ENCODE measurements around the gene STK24. TPM values are rescaled to one million over a fixed set of nuclear protein-coding genes. Genes with fewer than 3 reads are reported as not detected.
"Not testable (repeated sequence)": the region's sequence is repeated elsewhere in the genome, so short reads cannot be mapped to it uniquely, and the experiment has no call there.

STK24 gene
- polyA plus RNA-seq, 1 of the 3 experiments (the other 2 are of a cell fraction): 30.5 TPM

DNA sequence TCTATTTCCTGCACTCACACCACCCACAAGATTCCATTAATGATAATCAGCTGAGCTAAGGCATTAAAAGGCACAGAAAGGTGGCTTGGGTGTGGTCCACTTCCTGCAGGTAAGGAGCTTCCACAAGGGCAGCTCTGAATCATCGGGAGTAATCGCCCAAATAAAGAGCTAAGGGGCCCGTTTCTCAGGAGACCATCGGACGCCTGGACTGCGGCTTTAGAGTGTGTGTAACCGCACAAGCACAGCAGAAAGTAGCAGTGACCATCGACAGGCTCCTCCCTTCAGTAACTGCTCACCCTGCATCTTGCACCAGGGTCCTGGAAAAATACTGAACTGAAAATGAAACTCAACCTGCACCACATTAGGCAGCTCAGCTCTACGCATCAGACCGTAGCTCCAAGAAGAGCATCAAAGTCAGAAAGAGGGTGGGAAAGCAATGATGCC, 6.0 kb downstream of the STK24 start:
- H3K27me3 ChIP-seq (ENCODE audit: insufficient read depth): no peaks in the 10 kb centered on the region
- H3K4me2 ChIP-seq: peak overlapping the region; percentile 58; the same call in 1 of the 2 replicates
- H3K9me3 ChIP-seq: no peaks in the 10 kb centered on the region
- TF ChIP-seq, protein P1, sequence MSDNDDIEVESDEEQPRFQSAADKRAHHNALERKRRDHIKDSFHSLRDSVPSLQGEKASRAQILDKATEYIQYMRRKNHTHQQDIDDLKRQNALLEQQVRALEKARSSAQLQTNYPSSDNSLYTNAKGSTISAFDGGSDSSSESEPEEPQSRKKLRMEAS (IDR thresholded peaks at IDR 0.05; ENCODE audit: low read depth): no peak
- TF ChIP-seq TCF12 (IDR thresholded peaks at IDR 0.05) (no peak), SMC3 (IDR thresholded peaks at IDR 0.05; ENCODE audit: low read depth, low read length) (no peak), YY1 (IDR thresholded peaks at IDR 0.05; ENCODE audit: low read depth) (no peak), SIN3A (IDR thresholded peaks at IDR 0.05; ENCODE audit: borderline replicate concordance, low read depth, low read length) (no peak), RFX5 (IDR thresholded peaks at IDR 0.05; ENCODE audit: low read length) (no peak), MEF2A (IDR thresholded peaks at IDR 0.05; ENCODE audit: borderline replicate concordance, low read depth) (no peak)
- TF ChIP-seq, protein P2, sequence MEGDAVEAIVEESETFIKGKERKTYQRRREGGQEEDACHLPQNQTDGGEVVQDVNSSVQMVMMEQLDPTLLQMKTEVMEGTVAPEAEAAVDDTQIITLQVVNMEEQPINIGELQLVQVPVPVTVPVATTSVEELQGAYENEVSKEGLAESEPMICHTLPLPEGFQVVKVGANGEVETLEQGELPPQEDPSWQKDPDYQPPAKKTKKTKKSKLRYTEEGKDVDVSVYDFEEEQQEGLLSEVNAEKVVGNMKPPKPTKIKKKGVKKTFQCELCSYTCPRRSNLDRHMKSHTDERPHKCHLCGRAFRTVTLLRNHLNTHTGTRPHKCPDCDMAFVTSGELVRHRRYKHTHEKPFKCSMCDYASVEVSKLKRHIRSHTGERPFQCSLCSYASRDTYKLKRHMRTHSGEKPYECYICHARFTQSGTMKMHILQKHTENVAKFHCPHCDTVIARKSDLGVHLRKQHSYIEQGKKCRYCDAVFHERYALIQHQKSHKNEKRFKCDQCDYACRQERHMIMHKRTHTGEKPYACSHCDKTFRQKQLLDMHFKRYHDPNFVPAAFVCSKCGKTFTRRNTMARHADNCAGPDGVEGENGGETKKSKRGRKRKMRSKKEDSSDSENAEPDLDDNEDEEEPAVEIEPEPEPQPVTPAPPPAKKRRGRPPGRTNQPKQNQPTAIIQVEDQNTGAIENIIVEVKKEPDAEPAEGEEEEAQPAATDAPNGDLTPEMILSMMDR (IDR thresholded peaks at IDR 0.05): no peak
- no peak overlapping the region for H3K4me3 ChIP-seq (ENCODE audit: low read depth in 2 of 2, low read length in 1 of 2)
- no peak overlapping the region for H2AFZ ChIP-seq (ENCODE audit: low read depth)
- CTCF ChIA-PET: interaction anchor here (1.3 kb wide), 1 partner anchor 125 kb away, joined by 3 read pairs; no protein-coding TSS in a partner anchor
- peaks cover 95% of the 10 kb centered on the region for H4K20me1 ChIP-seq (ENCODE audit: insufficient read depth)
- no peaks in the 10 kb centered on the region for H3K9me2 ChIP-seq
- peaks cover 38 to 44% of the 10 kb centered on the region in 2 experiments for H3K4me1 ChIP-seq (ENCODE audit: control insufficient read depth in 1 of 2, insufficient read depth in 2 of 2, low read depth in 1 of 2, low read length in 1 of 2)
- DNase-seq: no peak
- H3K27ac ChIP-seq (ENCODE audit: low read depth in 2 of 2, low read length in 1 of 2): no peak overlapping the region; a peak in 2 of 4 replicates
- H3F3A ChIP-seq (replicated peaks; ENCODE audit: insufficient read depth): no peaks in the 10 kb centered on the region
- H3K36me3 ChIP-seq (replicated peaks in 1 of 2; ENCODE audit: control insufficient read depth in 1 of 2, insufficient read depth in 2 of 2, low read length in 1 of 2): peaks cover 0 to 5% of the 10 kb centered on the region in 2 experiments
- WGBS (ENCODE audit: low lambda C conversion rate): 82% methylated on average over 7 of the region's 10 CpGs
- POLR2A ChIA-PET: no interaction called here
- H3K79me2 ChIP-seq (ENCODE audit: insufficient read depth): peaks cover 100% of the 10 kb centered on the region
- no peak overlapping the region for H3K9ac ChIP-seq

DNA sequence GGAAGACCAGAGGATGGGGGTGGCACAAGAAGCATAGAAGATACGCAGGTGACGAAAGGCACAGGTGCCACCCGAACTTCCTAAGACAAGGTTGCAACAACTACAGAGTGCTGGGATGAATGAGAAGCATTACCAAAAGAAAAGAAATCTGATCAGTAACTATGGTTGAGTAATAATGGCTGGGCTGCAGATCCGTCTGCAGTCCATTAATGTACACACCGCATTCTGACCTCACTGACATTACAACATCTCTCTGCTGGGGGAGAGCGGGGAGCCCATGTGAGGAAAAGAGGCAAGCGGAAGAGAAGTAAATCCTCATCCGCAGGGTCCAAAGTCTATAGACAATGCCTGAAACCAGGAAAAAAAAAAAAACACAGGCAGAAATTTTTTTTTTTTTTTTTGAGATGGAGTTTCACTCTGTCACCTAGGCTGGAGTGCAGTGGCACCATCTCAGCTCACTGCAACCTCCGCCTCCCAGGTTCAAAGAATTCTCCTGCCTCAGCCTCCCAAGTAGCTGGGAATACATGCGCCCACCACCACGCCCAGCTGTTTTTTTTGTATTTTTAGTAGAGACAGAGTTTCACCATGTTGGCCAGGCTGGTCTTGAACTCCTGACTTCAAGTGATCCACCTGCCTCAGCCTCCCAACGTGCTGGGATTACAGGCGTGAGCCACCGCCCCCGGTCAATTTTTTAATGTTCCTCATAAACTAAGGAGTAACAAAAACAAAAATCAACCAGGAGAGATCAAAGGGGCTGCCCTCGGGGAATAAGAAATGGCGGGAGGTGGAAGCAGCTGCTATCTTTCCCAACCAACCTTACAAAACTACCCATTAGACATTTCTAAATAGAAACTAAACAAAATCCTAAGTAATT, 7.2 kb downstream of the STK24 start:
- H2AFZ ChIP-seq (ENCODE audit: low read depth); H3K4me3 ChIP-seq (ENCODE audit: low read depth in 2 of 2, low read length in 1 of 2); POLR2A ChIA-PET; DNase-seq; H3K36me3 ChIP-seq (replicated peaks in 1 of 2; ENCODE audit: control insufficient read depth in 1 of 2, insufficient read depth in 2 of 2, low read length in 1 of 2); H3K9me3 ChIP-seq; H3K4me2 ChIP-seq; H3K27me3 ChIP-seq (ENCODE audit: insufficient read depth); H3K9me2 ChIP-seq; H3K27ac ChIP-seq (ENCODE audit: low read depth in 2 of 2, low read length in 1 of 2); H3K9ac ChIP-seq; H3F3A ChIP-seq (replicated peaks; ENCODE audit: insufficient read depth): not testable (repeated sequence)
- Histone ChIP-seq H4K20me1 (ENCODE audit: insufficient read depth) (peaks cover 95% of the 10 kb centered on the region), H3K4me1 (ENCODE audit: control insufficient read depth in 1 of 2, insufficient read depth in 2 of 2, low read depth in 1 of 2, low read length in 1 of 2) (peaks cover 37 to 40% of the 10 kb centered on the region in 2 experiments), H3K79me2 (ENCODE audit: insufficient read depth) (peaks cover 100% of the 10 kb centered on the region)
- CTCF ChIA-PET: interaction anchor here (1.3 kb wide), 1 partner anchor 123 kb away, joined by 3 read pairs; no protein-coding TSS in a partner anchor
- WGBS (ENCODE audit: low lambda C conversion rate): 92% methylated on average over 17 of the region's 17 CpGs
